Measurements from ENCODE around the gene PWP1.
A peak's percentile ranks its signal among the peaks of the same experiment; 100 is the strongest.

The PWP1 gene

GRCh38 chr12:107685360-107686248 lies at the start of gene PWP1:
Gene PWP1, plus strand, starts transcription at chr12:107685799. Its CDS starts 101 bp downstream, at chr12:107685900.
- peak; percentile 93 to 95 for DNase-seq

GRCh38 chr12:107641154-107641553 lies 44.4 kb upstream of the PWP1 start:
- DNase-seq, result no peak

GRCh38 chr12:107642240-107642639 lies 43.4 kb upstream of the PWP1 start:
- no peak for DNase-seq

GRCh38 chr12:107645630-107646333 lies 39.8 kb upstream of the PWP1 start:
- peak in 1 of 2 experiments; percentile 28 for DNase-seq

GRCh38 chr12:107646436-107646835 lies 39.2 kb upstream of the PWP1 start:
- no peak for DNase-seq

- DNase-seq, result no peak
Measured at GRCh38 chr12:107649661-107650061, 35.9 kb upstream of the PWP1 start.

GRCh38 chr12:107650977-107651376 lies 34.6 kb upstream of the PWP1 start:
- DNase-seq, result no peak

GRCh38 chr12:107651571-107652449 lies 33.8 kb upstream of the PWP1 start:
- DNase-seq, result no peak

- no peak for DNase-seq
Measured at GRCh38 chr12:107653519-107653918, 32.1 kb upstream of the PWP1 start.

GRCh38 chr12:107654873-107655272 lies 30.7 kb upstream of the PWP1 start:
- DNase-seq, result no peak

- no peak for DNase-seq
Measured at GRCh38 chr12:107655281-107656065, 30.1 kb upstream of the PWP1 start.

GRCh38 chr12:107656302-107656701 lies 29.3 kb upstream of the PWP1 start:
- DNase-seq, result no peak

- DNase-seq, result no peak
Measured at GRCh38 chr12:107657133-107657532, 28.5 kb upstream of the PWP1 start.

- DNase-seq, result no peak
Measured at GRCh38 chr12:107657621-107658020, 28.0 kb upstream of the PWP1 start.

GRCh38 chr12:107660235-107660634 lies 25.4 kb upstream of the PWP1 start:
- DNase-seq, result no peak

- DNase-seq, result no peak
Measured at GRCh38 chr12:107660861-107661415, 24.7 kb upstream of the PWP1 start.

- no peak for DNase-seq
Measured at GRCh38 chr12:107661830-107662229, 23.8 kb upstream of the PWP1 start.

- no peak for DNase-seq
Measured at GRCh38 chr12:107662484-107662883, 23.1 kb upstream of the PWP1 start.

GRCh38 chr12:107663277-107663676 lies 22.3 kb upstream of the PWP1 start:
- DNase-seq, result no peak

- no peak for DNase-seq
Measured at GRCh38 chr12:107666009-107666408, 19.6 kb upstream of the PWP1 start.

GRCh38 chr12:107667464-107667863 lies 18.1 kb upstream of the PWP1 start:
- DNase-seq, result no peak

All from NCI-H187 (cell line).